22Rv1 (cell line): ENCODE results near the gene NIPBL.
"Not testable (repeated sequence)": the region's sequence is repeated elsewhere in the genome, so short reads cannot be mapped to it uniquely, and the experiment has no call there.

Source experiments
- H3K27ac ChIP-seq: fragments of 450-650 bp; 2 replicates; pipeline ENCODE4 v1.5.1; 2017
- CTCF ChIP-seq: fragments of 450-650 bp; IDR thresholded peaks from 2 replicates; pipeline ENCODE4 v1.5.1; 2017; ENCODE audit warnings: mild to moderate bottlenecking
- ZFX ChIP-seq: fragments of 450-650 bp; IDR thresholded peaks from 2 replicates; pipeline ENCODE4 v1.6.1; 2017; ENCODE audit warnings: antibody characterized with exemption, borderline replicate concordance

NIPBL gene

GRCh38 chr5:36886791-36887190, 10.2 kb downstream of the NIPBL start:
- no peak overlapping the region for H3K27ac ChIP-seq
- TF ChIP-seq CTCF = no peak
- no peak for TF ChIP-seq ZFX

GRCh38 chr5:36887532-36887931, 11.0 kb downstream of the NIPBL start:
- no peak overlapping the region for H3K27ac ChIP-seq
- TF ChIP-seq CTCF (no peak), ZFX (no peak)

GRCh38 chr5:36888303-36888702, 11.7 kb downstream of the NIPBL start:
- no peak overlapping the region for H3K27ac ChIP-seq
- TF ChIP-seq CTCF (no peak), ZFX (no peak)

GRCh38 chr5:36889264-36889663, 12.7 kb downstream of the NIPBL start:
- H3K27ac ChIP-seq = no peak overlapping the region
- TF ChIP-seq CTCF (no peak), ZFX (no peak)

GRCh38 chr5:36891266-36891665, 14.7 kb downstream of the NIPBL start:
- H3K27ac ChIP-seq = no peak overlapping the region
- TF ChIP-seq ZFX (no peak), CTCF (no peak)

- not testable (repeated sequence) for H3K27ac ChIP-seq
These were observed 15.7 kb downstream of the NIPBL start for GRCh38 chr5:36892085-36892830.

- no peak for TF ChIP-seq CTCF
- no peak for TF ChIP-seq ZFX
- no peak overlapping the region for H3K27ac ChIP-seq
These were observed 18.4 kb downstream of the NIPBL start for GRCh38 chr5:36894954-36895353.

GRCh38 chr5:36896476-36896875, 19.9 kb downstream of the NIPBL start:
- no peak for TF ChIP-seq CTCF
- no peak for TF ChIP-seq ZFX
- H3K27ac ChIP-seq = no peak overlapping the region
